Measurements from ENCODE around the gene BEST3.

The BEST3 gene

GRCh38 chr12:69698769-69699540 is at the start of gene BEST3:
BEST3 (minus strand) TSS chr12:69699303; CDS start chr12:69697798, 1,505 bp downstream.
- DNase-seq (ENCODE audit: low spot score), result no peak

- no peak for DNase-seq (ENCODE audit: low spot score)
Measured at GRCh38 chr12:69744109-69744508, 45.0 kb upstream of the BEST3 start.

DNA sequence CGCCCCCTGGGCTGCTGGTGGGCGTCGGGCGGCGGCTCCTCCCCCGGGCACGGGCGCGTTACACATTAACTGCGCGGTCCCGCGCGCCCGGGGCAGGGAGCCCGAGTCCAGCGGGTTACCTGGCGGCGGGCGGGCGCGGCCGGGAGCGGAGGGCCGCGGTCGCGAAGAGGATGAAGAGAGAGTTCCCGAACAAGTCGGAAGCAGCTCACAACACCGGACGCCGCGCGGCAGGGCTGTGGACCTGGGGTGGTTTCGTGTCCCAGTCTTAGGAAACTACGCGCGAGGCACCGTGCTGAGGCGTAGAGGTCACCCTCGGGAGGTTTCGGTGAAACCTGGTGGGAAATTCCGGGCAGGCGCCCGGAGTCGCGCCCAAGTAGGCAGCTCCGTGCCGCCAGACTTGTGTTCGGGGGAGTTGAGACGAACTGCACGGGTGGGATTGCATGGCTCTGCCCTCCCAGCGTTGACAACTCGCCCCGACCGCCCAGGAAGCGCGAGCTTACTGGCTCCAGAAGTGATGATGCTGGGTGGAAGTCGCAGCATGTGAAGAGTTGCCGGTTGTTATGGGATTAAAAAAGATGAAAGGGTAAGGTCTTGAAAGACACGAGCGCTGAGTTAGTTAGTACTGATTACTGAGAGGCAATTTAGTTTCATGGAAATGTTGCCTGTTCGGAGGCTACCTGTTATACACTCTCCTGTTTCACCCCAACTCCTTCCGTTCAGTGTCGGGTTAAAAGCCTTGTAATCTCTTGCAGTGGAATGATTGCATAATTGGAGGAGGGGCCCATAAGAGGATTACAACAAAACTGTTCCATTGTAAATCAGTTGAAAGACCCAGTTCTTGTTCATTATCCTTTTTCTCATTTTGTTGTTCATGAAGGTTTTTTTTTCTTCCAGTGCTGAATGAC is 40.4 kb upstream of the BEST3 start:
- DNase-seq (ENCODE audit: low spot score), result peak; percentile 63

GRCh38 chr12:69738351-69739286 is 39.5 kb upstream of the BEST3 start, which contains the start of gene RAB3IP:
RAB3IP (plus strand) TSS chr12:69738860; CDS start chr12:69755409, 16,549 bp downstream.
- peak; percentile 73 for DNase-seq (ENCODE audit: low spot score)

GRCh38 chr12:69733638-69734037 is 34.5 kb upstream of the BEST3 start:
- no peak for DNase-seq (ENCODE audit: low spot score)

- no peak for DNase-seq (ENCODE audit: low spot score)
Measured at GRCh38 chr12:69732088-69732487, 33.0 kb upstream of the BEST3 start.

DNA sequence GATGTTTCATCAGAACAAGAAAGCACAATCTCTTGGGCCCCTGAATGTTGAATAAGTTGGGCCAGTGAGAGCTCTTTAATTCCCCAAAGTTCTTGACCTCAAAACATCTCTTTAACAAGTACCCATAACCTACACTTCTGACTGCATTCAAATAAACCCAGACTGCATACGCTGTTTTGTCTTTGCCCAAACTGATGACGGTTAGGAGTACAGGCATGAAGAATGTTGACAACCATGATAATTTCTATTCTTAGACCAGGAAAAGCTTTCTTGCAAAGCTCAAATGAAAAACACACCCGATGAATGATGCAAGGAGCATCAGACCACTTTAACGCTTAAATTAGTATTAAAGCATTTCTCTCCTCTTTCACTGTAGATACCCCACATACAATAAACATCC is 27.8 kb upstream of the BEST3 start:
- no peak for DNase-seq (ENCODE audit: low spot score)

- DNase-seq (ENCODE audit: low spot score), result no peak
Measured at GRCh38 chr12:69720750-69721149, 21.6 kb upstream of the BEST3 start.

- DNase-seq (ENCODE audit: low spot score), result no peak
Measured at GRCh38 chr12:69719336-69720316, 20.5 kb upstream of the BEST3 start.

DNA sequence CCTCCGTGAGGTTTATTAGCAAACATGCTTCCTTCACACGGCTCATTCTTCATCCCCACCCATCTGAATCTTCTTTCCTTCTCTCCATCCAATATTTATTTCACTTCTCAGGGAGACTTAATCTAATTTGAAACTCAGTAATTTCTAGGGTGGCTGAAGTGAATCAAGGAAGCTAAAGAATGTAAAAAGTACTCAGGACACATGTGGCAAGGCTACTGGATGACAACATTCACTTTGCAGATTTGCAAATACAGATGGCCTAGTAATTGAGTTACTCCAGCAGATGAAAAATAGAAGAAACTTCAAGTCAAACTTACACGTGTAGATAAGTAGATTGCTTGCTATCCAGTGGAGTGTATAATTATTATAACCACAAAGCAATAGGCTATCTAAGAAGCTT is 15.4 kb upstream of the BEST3 start:
- no peak for DNase-seq (ENCODE audit: low spot score)

GRCh38 chr12:69712826-69713225 is 13.7 kb upstream of the BEST3 start:
- DNase-seq (ENCODE audit: low spot score), result no peak

DNA sequence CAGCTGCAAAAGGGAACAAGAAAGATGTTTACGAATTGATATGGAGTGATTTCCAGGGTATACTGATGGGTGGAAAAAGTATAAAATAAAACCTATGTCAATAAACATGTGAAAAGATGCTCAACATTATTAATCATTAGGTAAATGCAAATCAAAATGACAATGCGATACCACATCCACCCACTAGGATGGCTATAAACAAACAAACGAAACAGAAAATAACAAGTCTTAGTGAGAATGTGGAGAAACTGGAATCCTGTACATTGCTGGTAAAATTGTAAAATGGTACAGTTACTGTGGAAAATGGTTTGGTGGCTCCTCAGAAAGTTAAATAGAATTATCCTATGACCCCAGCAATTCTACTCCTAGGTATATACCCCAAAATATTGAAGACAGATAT is 9.5 kb upstream of the BEST3 start:
- DNase-seq (ENCODE audit: low spot score), result no peak

- no peak for DNase-seq (ENCODE audit: low spot score)
Measured at GRCh38 chr12:69704357-69704756, 5.3 kb upstream of the BEST3 start.

GRCh38 chr12:69703146-69703642 is 4.1 kb upstream of the BEST3 start:
- DNase-seq (ENCODE audit: low spot score), result no peak

DNA sequence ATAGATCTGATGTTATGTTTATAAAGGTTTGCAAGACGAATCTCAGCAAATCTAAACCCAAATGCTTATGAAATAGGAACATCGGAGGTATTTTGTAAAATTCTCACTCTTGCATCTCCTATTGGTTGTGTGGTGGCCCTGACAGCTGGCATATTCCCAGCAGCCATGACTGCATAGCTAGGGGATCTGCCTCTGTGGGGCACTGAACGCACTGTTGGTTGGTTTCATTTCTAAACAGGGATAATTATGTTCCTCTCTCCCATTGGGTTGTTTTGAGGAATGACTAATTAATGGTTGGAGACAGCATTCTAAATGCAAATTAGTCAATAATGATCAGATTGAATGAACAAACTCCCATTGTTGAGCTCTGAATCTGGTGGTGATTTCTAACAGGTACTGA is 2.7 kb upstream of the BEST3 start:
- peak; percentile 62 for DNase-seq (ENCODE audit: low spot score)

GRCh38 chr12:69698054-69698453 is 1.0 kb downstream of the BEST3 start:
- no peak for DNase-seq (ENCODE audit: low spot score)

DNA sequence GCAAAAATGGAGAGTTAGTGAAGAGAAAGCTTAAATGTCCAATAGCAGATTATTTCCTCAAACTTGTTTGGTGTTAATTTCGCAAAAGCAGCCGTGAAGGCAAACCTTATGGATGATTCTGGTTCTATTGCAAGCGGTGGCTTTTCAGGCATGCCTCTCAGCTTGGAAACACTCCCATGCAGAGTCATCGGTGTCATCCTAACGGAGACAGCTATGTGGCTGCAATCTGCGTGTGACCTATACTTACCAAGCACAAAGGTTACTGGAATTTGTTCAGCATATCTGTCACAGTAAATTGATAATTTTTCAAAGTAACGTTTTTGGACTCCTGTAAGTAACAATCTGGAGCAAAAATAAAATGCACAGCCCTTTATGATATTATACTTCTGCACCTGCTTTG is 5.0 kb downstream of the BEST3 start:
- DNase-seq (ENCODE audit: low spot score), result no peak

GRCh38 chr12:69689638-69690037 is 9.5 kb downstream of the BEST3 start:
- DNase-seq (ENCODE audit: low spot score), result no peak

GRCh38 chr12:69688471-69689427 is 10.4 kb downstream of the BEST3 start:
- DNase-seq (ENCODE audit: low spot score), result peak; percentile 33

All from pons (tissue), 1 donor.